ENCODE results near the gene SLC25A30.

DNA sequence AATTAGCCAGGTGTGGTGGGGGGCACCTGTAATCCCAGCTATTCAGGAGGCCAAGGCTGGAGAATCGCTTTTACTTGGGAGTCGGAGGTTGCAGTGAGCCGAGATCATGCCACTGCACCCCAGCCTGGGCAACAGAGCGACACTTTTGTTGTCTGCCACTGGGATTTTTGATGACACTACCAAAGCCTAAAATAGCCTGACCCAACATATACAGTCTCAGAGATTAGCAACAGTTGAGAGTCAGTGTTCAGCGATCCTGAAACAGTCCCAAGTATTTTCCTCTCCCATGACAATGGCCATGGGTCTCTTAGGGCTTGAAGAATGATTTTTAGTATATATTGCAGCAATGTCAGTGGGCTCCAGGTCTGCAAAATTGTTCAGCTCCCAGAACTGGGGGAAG, 32.9 kb downstream of the SLC25A30 start:
- TF ChIP-seq, protein P1, sequence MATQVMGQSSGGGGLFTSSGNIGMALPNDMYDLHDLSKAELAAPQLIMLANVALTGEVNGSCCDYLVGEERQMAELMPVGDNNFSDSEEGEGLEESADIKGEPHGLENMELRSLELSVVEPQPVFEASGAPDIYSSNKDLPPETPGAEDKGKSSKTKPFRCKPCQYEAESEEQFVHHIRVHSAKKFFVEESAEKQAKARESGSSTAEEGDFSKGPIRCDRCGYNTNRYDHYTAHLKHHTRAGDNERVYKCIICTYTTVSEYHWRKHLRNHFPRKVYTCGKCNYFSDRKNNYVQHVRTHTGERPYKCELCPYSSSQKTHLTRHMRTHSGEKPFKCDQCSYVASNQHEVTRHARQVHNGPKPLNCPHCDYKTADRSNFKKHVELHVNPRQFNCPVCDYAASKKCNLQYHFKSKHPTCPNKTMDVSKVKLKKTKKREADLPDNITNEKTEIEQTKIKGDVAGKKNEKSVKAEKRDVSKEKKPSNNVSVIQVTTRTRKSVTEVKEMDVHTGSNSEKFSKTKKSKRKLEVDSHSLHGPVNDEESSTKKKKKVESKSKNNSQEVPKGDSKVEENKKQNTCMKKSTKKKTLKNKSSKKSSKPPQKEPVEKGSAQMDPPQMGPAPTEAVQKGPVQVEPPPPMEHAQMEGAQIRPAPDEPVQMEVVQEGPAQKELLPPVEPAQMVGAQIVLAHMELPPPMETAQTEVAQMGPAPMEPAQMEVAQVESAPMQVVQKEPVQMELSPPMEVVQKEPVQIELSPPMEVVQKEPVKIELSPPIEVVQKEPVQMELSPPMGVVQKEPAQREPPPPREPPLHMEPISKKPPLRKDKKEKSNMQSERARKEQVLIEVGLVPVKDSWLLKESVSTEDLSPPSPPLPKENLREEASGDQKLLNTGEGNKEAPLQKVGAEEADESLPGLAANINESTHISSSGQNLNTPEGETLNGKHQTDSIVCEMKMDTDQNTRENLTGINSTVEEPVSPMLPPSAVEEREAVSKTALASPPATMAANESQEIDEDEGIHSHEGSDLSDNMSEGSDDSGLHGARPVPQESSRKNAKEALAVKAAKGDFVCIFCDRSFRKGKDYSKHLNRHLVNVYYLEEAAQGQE (IDR thresholded peaks at IDR 0.05; ENCODE audit: insufficient read depth in 1 of 2, low read depth in 2 of 2, low read length in 2 of 2): no peak
- TF ChIP-seq SIN3A (IDR thresholded peaks at IDR 0.05; ENCODE audit: borderline replicate concordance, insufficient read depth, low read length): no peak
